H7 (cell line): ENCODE measurements around the gene SEL1L3. TPM values are rescaled to one million over a fixed set of nuclear protein-coding genes. Genes with fewer than 3 reads are reported as not detected.

Source experiments
- DNase-seq: peaks from one replicate; pipeline ENCODE4 v3.0.0; 2012
- H3K27me3 ChIP-seq: 2 replicates; pipeline ENCODE4 v1.6.0; 2011; ENCODE audit warnings: mild to moderate bottlenecking, low read length; ENCODE audit not compliant: control insufficient read depth, insufficient read depth
- H3K36me3 ChIP-seq: replicated peaks from 2 replicates; pipeline ENCODE4 v1.5.1; 2011; ENCODE audit warnings: low read length; ENCODE audit not compliant: control insufficient read depth, insufficient read depth
- H3K4me3 ChIP-seq: 2 replicates; pipeline ENCODE4 v1.5.1; 2011; ENCODE audit warnings: low read depth, mild to moderate bottlenecking, control low read depth, low read length, moderate library complexity; ENCODE audit not compliant: insufficient read depth
- total RNA-seq: library from RNA; depleted of rRNA; stranded (reverse); fragments of >200 nt; shearing (Covaris generic); gene quantifications from 2 replicates; pipeline ENCODE4 v1.2.3, GENCODE V29; 2014

The SEL1L3 gene
- total RNA-seq, 1 experiment from 2014 or later = 25.1 TPM

DNA sequence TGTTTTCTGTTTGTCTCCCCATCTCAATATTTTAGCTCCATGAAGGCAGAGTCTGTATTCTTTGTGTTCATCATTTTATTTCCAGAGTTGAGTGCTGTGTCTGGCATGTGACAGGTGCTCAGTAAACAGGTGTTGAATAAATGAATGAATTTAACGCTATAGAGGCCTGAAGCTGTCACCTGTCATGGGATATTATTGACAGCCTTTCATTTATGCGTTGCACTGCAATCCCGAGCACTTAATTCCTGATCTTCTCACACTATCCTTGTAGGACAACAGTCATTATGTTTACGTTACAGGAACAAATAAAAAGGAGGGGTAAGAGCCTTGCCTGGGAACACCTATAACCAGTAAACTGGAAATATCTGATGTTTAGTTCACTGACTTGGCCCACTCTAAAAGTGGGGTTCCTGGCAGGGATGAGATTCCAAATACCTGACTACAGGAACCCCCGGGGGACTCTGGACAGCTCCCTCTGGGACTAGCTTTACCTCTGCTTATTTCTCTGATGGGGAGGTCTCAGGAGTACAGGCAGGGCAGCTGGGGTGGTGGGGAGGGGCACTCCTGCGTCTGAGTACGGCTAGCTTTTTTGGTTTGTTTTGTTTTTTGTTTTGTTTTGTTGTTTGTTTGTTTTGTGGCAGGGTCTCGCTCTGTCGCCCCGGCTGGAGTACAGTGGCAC is 36.6 kb downstream of the SEL1L3 start:
- H3K4me3 ChIP-seq = no peak overlapping the region
- no peaks in the 10 kb centered on the region for H3K27me3 ChIP-seq
- no peak for DNase-seq
- H3K36me3 ChIP-seq = no peaks in the 10 kb centered on the region; the same call in 1 of the 2 replicates

GRCh38 chr4:25823632-25824031 is 39.2 kb downstream of the SEL1L3 start:
- no peak overlapping the region for H3K4me3 ChIP-seq
- H3K27me3 ChIP-seq = no peaks in the 10 kb centered on the region
- no peak for DNase-seq
- peaks cover 2% of the 10 kb centered on the region for H3K36me3 ChIP-seq

GRCh38 chr4:25821899-25822298 is 40.9 kb downstream of the SEL1L3 start:
- DNase-seq = peak; percentile 52
- no peak overlapping the region for H3K4me3 ChIP-seq
- H3K27me3 ChIP-seq = no peaks in the 10 kb centered on the region
- peaks cover 4% of the 10 kb centered on the region for H3K36me3 ChIP-seq

DNA sequence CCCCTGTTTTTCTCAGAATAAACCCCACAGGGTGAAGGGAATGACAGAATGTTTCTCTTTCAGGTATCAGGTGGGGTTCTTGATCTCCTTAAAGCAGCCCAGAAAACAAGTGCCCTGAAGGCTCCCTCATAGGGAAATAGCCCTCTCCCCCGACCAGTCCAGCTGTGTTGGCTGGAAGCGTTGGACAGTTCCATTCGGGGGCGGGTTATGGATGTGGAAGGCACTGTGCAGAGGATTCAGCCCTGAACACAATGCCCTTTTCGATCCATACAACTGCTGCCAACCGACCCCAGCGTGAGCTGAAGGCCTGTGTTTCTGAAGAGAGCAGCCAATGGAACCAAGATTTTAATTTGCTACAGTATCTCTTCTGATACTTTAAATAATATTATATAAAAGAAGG is 41.5 kb downstream of the SEL1L3 start:
- peaks cover 4% of the 10 kb centered on the region for H3K36me3 ChIP-seq
- no peak overlapping the region for H3K4me3 ChIP-seq
- H3K27me3 ChIP-seq = no peaks in the 10 kb centered on the region
- DNase-seq = no peak

GRCh38 chr4:25818876-25819275 is 43.9 kb downstream of the SEL1L3 start:
- H3K27me3 ChIP-seq = no peaks in the 10 kb centered on the region
- DNase-seq = no peak
- no peak overlapping the region for H3K4me3 ChIP-seq
- peaks cover 4% of the 10 kb centered on the region for H3K36me3 ChIP-seq

- DNase-seq = no peak
- peaks cover 4% of the 10 kb centered on the region for H3K36me3 ChIP-seq
- H3K4me3 ChIP-seq = no peak overlapping the region
- H3K27me3 ChIP-seq = no peaks in the 10 kb centered on the region
Measured at GRCh38 chr4:25818371-25818871, 44.4 kb downstream of the SEL1L3 start.

GRCh38 chr4:25817059-25817681 is 45.6 kb downstream of the SEL1L3 start:
- DNase-seq = no peak
- H3K27me3 ChIP-seq = peaks cover 1% of the 10 kb centered on the region; the same call in 1 of the 2 replicates
- H3K4me3 ChIP-seq = no peak overlapping the region

DNA sequence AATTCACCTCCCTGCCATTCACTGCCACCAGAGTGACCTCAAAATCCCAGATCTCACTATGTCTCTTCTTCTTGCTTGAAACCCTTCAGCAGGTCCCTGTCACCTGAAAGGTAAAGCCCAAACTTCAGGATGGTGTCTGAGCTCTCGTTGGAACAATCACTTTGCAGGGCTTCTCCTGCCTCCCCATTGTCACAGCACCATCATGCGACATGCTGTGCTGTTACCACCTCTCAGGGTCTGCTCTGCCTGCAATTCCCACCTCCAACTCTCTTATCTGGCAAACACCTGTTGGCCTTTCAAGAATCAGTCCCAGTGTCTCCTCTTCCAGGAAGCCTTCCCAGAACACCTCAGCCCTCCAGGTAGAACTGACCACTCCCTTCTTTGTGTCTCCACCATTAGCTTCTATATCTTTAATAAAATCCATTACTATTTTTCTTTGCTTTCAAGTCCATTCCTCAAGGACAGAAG is 46.2 kb downstream of the SEL1L3 start:
- peaks cover 4% of the 10 kb centered on the region for H3K36me3 ChIP-seq
- H3K27me3 ChIP-seq = peaks cover 2% of the 10 kb centered on the region; the same call in 1 of the 2 replicates
- DNase-seq = no peak
- H3K4me3 ChIP-seq = no peak overlapping the region

More at GRCh38 chr4:25817059-25817681, 45.6 kb downstream of the SEL1L3 start:
- H3K36me3 ChIP-seq = peaks cover 4% of the 10 kb centered on the region

DNA sequence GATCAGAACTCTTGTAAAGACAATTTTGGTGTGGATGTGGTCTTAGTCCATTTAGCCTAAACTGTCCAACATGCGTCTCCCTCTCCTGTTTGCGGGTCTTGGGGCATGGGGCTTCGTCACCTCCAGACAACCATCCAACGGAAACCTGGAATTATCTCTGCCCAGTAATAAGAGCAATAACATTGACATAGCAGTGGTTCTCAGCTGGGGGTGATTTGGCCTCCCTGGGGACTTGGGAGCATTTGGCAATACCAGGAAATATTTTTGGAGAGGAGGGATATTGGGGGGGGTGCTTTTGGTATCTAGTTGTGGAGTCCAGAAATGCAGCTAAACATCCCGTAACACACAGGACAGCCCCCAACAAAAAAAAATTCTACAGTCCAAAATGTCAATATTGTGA is 47.2 kb downstream of the SEL1L3 start:
- no peak overlapping the region for H3K4me3 ChIP-seq
- H3K27me3 ChIP-seq = peaks cover 4% of the 10 kb centered on the region
- H3K36me3 ChIP-seq = peaks cover 4% of the 10 kb centered on the region
- no peak for DNase-seq

DNA sequence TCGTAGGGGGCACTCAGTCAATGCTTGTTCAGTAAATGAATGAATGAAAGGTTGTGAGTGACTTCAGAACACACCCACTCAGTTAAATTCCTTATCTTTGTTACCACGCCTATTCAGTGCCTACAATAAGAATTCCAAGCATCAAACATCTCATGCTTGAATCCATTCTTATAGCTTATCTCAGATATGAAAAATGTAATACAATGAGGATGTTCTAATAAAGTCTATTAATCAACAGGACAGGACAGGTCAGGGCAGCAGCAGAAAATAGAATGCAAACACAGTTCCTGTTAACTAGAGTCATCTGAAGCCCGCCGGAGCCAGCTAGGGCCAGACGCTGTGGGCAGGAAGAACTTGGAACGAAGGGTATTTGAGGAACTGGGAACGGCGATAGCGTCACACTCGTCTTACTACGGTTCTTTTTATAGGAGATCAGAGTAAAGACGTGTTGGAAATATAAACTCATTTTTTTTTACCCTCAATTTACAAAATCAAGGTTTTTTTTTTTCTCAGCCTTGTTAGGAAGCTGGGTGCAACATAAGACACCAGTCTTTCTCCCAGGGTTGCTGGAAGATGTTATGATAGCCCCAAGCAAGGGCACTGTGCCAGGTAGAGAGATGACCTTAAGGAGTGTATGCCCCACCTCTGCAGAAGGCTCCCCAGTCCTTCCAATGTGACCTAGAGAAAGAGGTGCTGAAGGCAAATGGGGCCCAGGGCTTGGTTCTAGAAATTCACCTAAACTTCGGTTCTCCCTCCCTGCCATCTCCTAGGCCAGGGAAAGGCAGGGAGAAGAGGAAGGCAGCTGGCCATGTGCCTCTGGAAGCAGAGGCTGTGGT is 48.3 kb downstream of the SEL1L3 start:
- no peak for DNase-seq
- Histone ChIP-seq H3K4me3 (no peak overlapping the region), H3K36me3 (peaks cover 4% of the 10 kb centered on the region), H3K27me3 (peaks cover 11% of the 10 kb centered on the region)

GRCh38 chr4:25813448-25814106 is 49.2 kb downstream of the SEL1L3 start:
- H3K27me3 ChIP-seq = peaks cover 11% of the 10 kb centered on the region
- no peak overlapping the region for H3K4me3 ChIP-seq
- H3K36me3 ChIP-seq = peaks cover 2% of the 10 kb centered on the region
- no peak for DNase-seq

- H3K27me3 ChIP-seq = peaks cover 13% of the 10 kb centered on the region
- no peaks in the 10 kb centered on the region; the same call in none of the 2 replicates for H3K36me3 ChIP-seq
- no peak for DNase-seq
- H3K4me3 ChIP-seq = no peak overlapping the region
Measured at GRCh38 chr4:25811841-25812240, 50.9 kb downstream of the SEL1L3 start.

- DNase-seq = no peak
- Histone ChIP-seq H3K27me3 (peaks cover 13% of the 10 kb centered on the region), H3K4me3 (no peak overlapping the region), H3K36me3 (no peaks in the 10 kb centered on the region; the same call in 1 of the 2 replicates)
Measured at GRCh38 chr4:25811374-25811690, 51.5 kb downstream of the SEL1L3 start.
